NCI-H2227 (cell line): ENCODE data around the gene NAA50.

Experiments used
- DNase-seq: peaks from one replicate; lab custom pipeline; 2025; ENCODE audit not compliant: unreplicated experiment; lab: John Stamatoyannopoulos, UW

Gene NAA50

GRCh38 chr3:113690482-113690881 lies 55.6 kb downstream of the NAA50 start:
- no peak for DNase-seq

- DNase-seq = no peak
Measured at GRCh38 chr3:113685956-113686721, 59.9 kb downstream of the NAA50 start.

GRCh38 chr3:113685124-113685523 lies 60.9 kb downstream of the NAA50 start:
- DNase-seq = no peak

- no peak for DNase-seq
Measured at GRCh38 chr3:113684271-113684819, 61.7 kb downstream of the NAA50 start.

DNA sequence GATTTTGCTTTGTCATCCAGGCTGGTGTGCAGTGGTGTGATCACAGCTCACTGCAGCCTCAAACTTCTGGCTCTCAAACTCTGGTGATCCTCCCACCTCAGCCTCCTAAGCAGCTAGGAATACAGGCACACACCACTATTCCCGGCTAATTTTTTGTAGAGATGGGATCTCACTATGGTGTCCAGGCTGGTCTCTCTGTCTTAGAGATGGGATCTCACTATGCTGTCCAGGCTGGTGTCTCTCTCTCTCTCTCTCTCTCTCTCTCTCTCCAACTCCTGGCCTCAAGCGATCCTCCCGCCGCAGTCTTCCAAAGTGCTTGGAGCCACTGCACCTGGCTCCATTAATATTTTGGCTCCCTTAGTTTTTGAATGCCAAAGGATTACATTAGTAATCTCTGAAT lies 67.3 kb downstream of the NAA50 start:
- no peak for DNase-seq

GRCh38 chr3:113677737-113678136 lies 68.3 kb downstream of the NAA50 start:
- no peak for DNase-seq

DNA sequence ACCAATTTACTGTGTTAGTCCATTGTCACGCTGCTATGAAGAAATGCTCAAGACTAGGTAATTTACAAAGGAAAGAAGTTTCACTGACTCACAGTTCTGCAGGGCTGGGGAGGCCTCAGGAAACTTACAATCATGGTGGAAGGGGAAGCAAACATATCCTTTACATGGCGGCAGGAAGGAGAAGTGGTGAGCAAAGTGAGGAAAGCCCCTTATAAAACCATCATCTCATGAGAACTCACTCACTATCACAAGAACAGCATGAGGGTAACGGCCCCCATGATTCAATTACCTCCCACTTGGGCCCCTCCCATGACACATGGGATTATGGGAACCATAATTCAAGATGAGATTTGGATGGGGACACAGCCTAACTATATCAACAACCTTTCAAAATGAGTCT lies 69.8 kb downstream of the NAA50 start:
- no peak for DNase-seq

GRCh38 chr3:113673593-113673992 lies 72.5 kb downstream of the NAA50 start:
- DNase-seq = no peak

GRCh38 chr3:113668015-113668414 lies 78.0 kb downstream of the NAA50 start:
- DNase-seq = no peak
